Measurements from ENCODE around the gene ATAD3B.
"Not testable (repeated sequence)": the region's sequence is repeated elsewhere in the genome, so short reads cannot be mapped to it uniquely, and the experiment has no call there.

ATAD3B gene

GRCh38 chr1:1442069-1442770 is 29.3 kb upstream of the ATAD3B start:
- no peak overlapping the region for H3K4me3 ChIP-seq (replicated peaks; ENCODE audit: insufficient read depth, low read length)
- DNase-seq (ENCODE audit: low read depth in 1 of 2, low spot score in 1 of 2) = no peak
- no peak for TF ChIP-seq GABPA (IDR thresholded peaks at IDR 0.05; ENCODE audit: low read depth)
- TF ChIP-seq REST (IDR thresholded peaks at IDR 0.05; ENCODE audit: insufficient replicate concordance, low read depth) = no peak
- TF ChIP-seq POLR2AphosphoS5 (IDR thresholded peaks at IDR 0.05; ENCODE audit: low read depth) = no peak
- TF ChIP-seq, protein P1, sequence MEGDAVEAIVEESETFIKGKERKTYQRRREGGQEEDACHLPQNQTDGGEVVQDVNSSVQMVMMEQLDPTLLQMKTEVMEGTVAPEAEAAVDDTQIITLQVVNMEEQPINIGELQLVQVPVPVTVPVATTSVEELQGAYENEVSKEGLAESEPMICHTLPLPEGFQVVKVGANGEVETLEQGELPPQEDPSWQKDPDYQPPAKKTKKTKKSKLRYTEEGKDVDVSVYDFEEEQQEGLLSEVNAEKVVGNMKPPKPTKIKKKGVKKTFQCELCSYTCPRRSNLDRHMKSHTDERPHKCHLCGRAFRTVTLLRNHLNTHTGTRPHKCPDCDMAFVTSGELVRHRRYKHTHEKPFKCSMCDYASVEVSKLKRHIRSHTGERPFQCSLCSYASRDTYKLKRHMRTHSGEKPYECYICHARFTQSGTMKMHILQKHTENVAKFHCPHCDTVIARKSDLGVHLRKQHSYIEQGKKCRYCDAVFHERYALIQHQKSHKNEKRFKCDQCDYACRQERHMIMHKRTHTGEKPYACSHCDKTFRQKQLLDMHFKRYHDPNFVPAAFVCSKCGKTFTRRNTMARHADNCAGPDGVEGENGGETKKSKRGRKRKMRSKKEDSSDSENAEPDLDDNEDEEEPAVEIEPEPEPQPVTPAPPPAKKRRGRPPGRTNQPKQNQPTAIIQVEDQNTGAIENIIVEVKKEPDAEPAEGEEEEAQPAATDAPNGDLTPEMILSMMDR (IDR thresholded peaks at IDR 0.05; ENCODE audit: insufficient read depth, low read length) = no peak
- TF ChIP-seq SPI1 (IDR thresholded peaks at IDR 0.05; ENCODE audit: borderline replicate concordance, low read depth) = no peak
- H3K27ac ChIP-seq (replicated peaks) = no peak overlapping the region
- no peaks in the 10 kb centered on the region for H3K27me3 ChIP-seq (ENCODE audit: insufficient read depth, poor library complexity, severe bottlenecking)

DNA sequence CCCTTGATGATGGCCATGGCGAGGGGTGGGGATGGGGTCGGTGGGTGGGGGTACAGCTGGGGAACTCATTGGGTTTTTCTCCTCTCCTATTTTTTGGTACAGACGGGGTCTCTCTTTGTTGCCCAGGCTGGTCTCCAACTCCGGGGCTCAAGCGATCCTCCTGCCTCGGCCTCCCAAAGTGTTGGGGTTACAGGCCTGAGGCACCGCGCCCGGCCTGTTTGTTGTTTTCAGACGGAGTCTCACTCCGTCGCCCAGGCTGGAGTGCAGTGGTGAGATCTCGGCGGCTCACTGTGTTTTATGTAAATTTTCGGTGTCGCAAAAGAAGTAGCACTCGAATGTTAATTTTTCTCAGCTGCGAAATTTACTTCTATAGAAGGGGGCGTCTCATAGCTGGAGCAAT is 24.9 kb upstream of the ATAD3B start:
- not testable (repeated sequence) for H3K27me3 ChIP-seq (ENCODE audit: insufficient read depth, poor library complexity, severe bottlenecking); DNase-seq (ENCODE audit: low read depth in 1 of 2, low spot score in 1 of 2); H3K4me3 ChIP-seq (replicated peaks; ENCODE audit: insufficient read depth, low read length); H3K27ac ChIP-seq (replicated peaks)

GRCh38 chr1:1449099-1449739 is 22.3 kb upstream of the ATAD3B start, which contains the start of gene ATAD3C:
Gene ATAD3C (plus strand): TSS chr1:1449689. CDS start chr1:1450684, 995 bp downstream.
- no peak within 1 kb of the TSS for H3K4me3 ChIP-seq (replicated peaks; ENCODE audit: insufficient read depth, low read length)

GRCh38 chr1:1450616-1451015 is 20.9 kb upstream of the ATAD3B start:
- not testable (repeated sequence) for H3K4me3 ChIP-seq (replicated peaks; ENCODE audit: insufficient read depth, low read length); H3K27ac ChIP-seq (replicated peaks); H3K27me3 ChIP-seq (ENCODE audit: insufficient read depth, poor library complexity, severe bottlenecking); DNase-seq (ENCODE audit: low read depth in 1 of 2, low spot score in 1 of 2)

More at GRCh38 chr1:1449099-1449739, 22.3 kb upstream of the ATAD3B start, which contains the start of gene ATAD3C:
- DNase-seq (ENCODE audit: low read depth in 1 of 2, low spot score in 1 of 2) = no peak
- Histone ChIP-seq H3K27me3 (ENCODE audit: insufficient read depth, poor library complexity, severe bottlenecking) (no peaks in the 10 kb centered on the region), H3K27ac (replicated peaks) (no peak within 1 kb of the TSS)
- TF ChIP-seq REST (IDR thresholded peaks at IDR 0.05; ENCODE audit: insufficient replicate concordance, low read depth) = no peak
- no peak for TF ChIP-seq SPI1 (IDR thresholded peaks at IDR 0.05; ENCODE audit: borderline replicate concordance, low read depth)
- no peak for TF ChIP-seq POLR2AphosphoS5 (IDR thresholded peaks at IDR 0.05; ENCODE audit: low read depth)
- no peak for TF ChIP-seq GABPA (IDR thresholded peaks at IDR 0.05; ENCODE audit: low read depth)
- TF ChIP-seq, protein P1 (IDR thresholded peaks at IDR 0.05; ENCODE audit: insufficient read depth, low read length) = no peak
